Stromal cell of bone marrow (primary cell): Measurements from ENCODE around the gene ACSM5.
A peak's percentile ranks its signal among the peaks of the same experiment; 100 is the strongest.

ENCODE experiments used
- DNase-seq: peaks from one replicate; pipeline ENCODE4 v3.0.0-alpha.2; 2012; ENCODE audit warnings: low read depth

ACSM5 gene, protein sequence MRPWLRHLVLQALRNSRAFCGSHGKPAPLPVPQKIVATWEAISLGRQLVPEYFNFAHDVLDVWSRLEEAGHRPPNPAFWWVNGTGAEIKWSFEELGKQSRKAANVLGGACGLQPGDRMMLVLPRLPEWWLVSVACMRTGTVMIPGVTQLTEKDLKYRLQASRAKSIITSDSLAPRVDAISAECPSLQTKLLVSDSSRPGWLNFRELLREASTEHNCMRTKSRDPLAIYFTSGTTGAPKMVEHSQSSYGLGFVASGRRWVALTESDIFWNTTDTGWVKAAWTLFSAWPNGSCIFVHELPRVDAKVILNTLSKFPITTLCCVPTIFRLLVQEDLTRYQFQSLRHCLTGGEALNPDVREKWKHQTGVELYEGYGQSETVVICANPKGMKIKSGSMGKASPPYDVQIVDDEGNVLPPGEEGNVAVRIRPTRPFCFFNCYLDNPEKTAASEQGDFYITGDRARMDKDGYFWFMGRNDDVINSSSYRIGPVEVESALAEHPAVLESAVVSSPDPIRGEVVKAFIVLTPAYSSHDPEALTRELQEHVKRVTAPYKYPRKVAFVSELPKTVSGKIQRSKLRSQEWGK

DNA sequence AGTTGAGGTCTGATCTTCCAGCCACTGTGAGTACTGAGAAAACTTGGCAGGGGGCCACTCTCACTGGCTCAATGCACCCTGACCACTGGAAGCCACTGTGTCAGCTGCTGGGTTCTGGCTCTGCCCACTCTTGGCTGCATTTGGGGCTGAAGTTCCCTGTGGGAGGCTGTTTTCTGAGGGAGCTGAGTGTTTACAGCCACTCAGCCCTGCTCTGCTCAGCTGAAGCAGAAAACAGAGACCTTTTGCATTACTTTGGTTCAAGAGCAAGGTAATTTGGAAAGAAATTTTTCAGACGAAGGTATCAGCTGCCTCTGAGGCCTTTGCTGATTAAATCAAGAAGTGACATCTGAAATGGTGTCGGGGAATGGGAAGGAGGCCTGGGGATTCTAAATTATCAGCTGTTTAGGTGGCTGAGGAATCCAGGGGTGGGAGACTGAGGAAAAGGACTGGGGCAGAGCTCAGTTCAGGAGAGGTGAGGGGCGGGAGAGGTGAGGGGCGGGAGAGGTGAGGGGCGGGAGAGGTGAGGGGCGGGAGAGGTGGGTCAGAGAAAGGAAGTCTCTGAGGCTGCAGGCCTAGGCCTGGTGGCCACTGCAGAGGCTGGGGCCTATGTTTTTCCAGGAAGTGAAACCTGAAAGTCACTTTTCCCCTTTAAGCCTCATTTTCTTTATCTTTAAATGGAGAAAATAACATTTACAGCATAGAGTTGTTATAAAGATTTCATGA lies at the start of gene ACSM5:
Gene ACSM5 (plus strand): TSS at position 137 of the 723 bp plus-strand sequence. CDS start 1,951 bp downstream, outside the sequence.
- DNase-seq: no peak

DNA sequence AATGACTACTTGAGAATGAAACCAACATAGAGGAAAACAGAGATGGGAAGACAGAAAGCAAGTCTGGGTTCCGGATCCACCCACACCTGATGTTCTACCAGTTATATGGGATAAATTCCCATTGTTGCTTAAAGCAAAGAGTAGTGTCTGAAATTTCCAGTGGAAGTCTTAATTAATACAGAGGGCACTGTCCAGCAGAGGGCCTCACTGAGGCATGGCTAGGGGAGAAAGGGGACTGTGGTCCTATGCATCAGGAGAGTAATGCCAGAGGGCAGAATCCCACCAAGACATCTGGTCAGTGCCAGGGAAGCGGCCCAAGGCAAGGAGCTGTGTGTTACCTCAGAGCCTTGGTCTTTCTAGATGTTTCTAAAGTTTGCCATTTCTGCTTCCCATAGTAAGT lies 49.3 kb upstream of the ACSM5 start:
- no peak for DNase-seq

DNA sequence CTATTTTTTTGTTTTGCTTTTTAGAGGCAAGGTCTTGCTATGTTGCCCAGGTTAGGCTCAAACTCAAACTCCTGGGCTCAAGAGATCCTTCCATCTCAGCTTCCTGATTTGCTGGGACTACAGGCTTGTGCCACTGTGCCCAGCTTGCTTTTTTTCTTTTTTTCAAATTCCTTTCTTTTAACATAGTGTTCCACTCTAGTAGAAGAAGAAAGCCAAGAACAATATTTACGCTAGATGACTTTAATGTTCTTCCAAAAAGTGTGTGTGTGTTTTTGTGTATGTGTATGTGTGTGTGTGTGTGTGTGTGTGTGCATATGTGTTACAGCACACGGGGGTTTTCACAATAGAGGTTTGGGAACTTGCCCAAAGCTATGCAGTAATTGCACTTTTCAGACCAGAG lies 46.1 kb upstream of the ACSM5 start:
- DNase-seq: no peak

DNA sequence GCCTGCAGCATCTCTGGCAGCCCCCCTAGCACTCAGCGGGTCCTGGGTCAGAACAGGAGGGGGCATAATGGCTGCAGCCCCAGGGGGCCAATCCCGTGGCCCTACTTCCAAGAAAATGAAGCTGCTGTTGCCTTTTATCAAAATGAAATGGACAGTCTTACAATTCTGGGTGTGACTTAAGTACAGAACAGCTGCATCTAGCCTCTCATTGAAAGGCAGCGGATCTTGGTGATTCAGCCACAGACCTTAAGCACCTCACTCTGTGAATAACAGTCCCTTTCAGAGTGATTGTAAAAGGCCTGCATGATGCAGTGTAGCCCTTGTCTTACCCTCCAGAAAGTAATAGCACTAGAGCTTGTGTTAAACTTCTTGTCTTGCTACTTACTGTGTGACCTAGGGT lies 45.3 kb upstream of the ACSM5 start:
- DNase-seq: no peak

DNA sequence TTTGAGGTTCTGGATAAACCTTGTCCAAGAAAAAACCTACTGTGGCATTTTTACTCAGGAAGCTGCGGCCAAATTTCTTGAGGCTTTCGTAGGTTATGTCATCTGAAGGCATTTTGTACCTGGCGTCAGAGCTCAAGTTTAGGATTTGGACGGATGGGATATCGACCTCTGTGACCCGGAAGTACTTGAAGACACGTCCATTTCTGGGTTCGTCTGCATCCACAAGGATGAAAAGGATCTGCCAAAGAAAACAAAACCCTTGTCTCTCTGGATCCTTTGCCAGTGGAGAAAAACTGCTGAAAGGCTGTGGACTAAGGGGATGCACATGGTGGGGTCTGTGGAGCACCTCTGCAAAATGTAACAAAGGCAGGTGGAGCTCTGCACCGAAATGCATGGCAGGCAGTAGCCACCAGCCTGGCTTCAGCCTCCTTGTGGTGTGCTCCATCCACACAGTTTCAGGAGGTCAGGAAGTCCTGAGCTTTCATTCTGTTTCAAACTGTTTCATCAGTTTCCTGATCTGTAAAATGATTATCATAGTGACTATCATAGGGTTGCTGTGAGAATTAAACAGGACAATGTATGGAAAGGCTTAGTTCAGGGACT lies 39.8 kb upstream of the ACSM5 start:
- no peak for DNase-seq

DNA sequence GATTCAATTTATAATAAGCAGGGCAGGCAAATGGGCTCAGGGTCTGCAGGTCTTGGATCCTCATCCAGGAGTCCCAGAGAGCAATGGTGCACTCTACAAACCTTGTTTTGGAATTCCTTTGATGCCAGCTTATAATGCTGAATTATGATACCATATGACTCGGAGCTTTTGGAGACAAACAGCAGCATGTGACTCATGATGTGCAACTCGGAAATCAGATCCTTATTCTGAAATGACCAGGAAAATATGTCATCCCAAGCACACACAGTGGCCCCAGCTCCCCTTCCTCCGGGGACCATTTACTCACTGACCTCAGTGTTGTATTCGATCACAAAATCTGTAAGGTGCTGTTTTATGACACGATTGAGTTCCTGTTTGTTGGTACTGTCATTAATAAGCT lies 36.6 kb upstream of the ACSM5 start:
- no peak for DNase-seq

DNA sequence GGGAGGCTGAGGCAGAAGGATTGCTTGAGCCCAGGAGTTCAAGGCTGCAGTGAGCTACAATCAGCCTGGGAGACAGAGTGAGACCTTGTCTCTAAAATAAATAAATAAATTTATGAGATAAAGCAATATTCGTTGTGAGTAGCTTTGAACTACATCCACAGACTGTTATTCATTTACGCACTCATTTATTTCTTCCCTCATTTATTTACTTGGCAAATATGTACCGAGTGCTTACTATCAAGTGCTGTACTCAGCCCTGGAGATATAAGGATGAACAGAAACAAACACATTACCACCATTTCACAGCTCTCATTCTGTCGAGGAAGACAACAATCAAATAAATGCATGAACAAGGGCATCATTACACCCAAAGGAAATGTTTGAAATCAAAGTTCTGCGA lies 32.2 kb upstream of the ACSM5 start:
- no peak for DNase-seq

DNA sequence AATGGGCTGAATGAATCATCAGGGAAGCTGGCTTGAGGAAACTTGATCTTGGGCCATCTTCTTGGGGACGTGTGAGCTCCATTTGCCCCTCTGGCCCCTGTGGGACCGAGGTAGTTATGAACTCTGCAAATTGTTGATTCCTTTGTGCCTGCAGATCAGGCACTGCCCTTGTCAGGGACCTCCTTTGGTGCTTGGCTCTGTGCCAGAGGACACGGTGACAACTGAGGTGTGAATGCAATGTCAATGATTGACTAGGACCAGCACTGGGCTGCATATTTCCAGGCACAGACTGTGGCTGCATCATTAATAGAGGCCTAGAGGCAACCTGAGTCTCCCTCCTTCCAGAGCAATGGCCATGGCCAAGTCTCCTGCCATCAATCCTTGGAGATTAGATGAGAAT lies 28.6 kb upstream of the ACSM5 start:
- no peak for DNase-seq

DNA sequence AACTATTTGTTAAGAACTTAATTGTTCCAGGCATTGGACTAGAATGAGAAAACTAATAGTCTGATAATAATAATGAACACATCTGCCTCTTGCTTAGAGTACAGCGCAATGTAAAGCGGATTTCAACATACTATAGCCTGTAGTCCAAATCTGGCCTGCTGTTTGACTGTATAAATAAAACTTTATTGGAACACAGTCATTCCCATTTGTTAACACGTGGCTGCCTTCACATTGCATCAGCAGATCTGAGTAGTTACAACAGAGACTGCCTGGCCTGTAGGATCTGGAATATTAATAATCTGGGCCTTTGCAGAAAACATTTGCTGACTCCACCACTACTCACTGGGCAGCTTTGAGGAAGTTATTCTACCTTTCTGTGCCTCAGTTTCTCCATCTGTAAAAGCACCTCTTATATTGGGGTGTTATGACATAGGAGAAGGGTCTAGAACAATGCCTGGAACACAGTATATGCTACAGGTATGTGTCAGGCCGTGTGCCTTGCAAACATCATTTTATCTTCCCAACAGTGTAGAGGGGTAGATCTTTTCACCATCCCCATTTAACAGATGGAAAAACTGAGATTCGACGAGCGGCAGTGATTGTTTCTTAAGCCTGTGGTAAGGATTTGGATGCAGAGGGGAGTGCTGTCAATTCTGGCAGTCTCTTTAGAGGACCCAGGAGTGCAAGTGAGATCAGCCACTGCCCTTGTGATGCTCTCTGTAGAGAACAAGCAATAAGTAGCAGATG lies 27.0 kb upstream of the ACSM5 start:
- no peak for DNase-seq

DNA sequence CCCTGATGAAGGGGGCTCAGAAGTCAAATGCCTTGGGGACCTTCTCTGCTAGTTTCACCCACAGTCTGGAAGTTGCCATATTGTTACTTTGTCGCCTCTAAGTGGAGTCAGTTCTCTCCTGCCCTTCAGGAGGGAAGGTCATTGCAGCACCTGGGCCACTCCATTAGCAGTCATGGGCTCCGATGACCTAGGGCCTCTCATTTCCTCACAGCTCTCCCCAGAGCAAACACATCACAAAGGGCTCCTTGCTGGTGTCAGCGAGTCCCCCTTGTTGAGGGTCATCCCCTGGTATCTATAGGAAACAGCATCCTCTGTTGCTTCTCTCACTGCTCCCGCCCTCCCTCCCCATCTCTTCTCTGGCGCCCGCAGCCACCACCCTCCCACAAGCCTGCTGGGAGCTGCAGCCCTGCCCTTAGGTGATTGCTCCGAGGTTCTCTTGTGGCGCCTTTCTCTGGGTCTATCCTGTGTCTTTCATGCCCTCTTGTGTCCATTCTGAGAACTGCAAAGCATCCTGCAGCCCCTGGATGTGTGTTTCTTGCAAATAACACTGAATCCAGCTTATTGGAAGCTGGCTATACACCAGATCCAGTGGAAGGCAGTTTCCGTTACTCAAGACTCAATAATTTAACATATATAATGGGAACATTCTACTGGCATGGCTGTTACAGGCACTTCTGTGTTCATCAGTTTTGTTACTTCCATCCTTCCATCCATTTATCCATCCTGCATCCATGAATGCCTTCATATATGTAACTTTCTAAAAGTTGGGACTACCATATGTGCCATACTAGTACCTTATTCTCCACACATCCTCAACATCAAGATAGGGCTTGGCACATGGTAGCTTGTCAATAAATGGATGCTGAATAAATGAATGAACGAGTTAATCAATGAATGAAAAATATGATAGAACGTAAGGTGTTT lies 26.0 kb upstream of the ACSM5 start:
- DNase-seq: peak; percentile 25

DNA sequence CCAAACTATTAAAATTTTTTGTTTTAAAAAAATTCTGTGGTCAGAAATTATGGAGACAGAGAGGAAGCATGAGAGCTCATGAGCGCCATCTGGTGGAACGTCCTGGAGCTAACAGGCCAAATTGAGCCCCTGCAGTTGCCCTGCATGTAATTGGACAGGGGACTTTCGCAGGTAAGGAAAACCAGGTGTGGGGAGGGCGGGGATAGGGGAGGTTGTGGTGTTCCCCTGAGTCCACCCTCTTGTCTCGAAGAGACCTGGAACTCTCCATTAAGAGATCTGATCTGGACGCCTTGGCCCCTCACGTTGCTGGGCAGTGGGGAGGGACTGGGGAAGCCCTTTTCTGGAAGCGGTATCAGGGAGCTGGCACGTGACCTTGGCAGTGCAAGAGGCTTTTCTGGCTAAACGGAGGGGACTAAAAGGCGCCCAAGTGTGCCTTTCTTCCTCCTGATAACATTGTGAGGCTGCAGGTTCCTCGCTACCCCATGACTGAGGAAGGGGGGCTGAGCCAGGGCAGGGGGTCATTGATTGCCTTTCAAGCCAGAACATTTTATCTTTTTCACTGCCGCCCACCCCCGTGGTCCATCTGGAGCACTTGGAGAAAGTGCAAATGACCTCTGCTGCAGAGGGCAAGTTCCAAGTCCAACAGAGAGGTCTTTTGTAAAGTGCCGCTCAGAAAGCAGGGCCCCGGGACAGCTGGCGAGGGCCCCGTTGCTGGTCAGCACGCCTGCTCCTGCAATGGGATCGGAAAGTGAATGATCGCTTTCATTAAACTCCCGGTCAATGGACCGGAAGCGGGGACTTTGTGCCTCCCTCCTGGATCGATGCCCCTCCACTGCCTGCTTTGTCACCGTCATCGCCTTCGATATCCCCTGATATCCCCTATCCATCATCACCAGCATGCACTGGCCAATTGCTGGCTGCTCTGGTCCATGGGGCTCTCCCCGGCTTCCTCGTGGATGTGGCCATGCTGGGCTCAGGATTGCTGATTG lies 23.2 kb upstream of the ACSM5 start:
- DNase-seq: peak; percentile 16

DNA sequence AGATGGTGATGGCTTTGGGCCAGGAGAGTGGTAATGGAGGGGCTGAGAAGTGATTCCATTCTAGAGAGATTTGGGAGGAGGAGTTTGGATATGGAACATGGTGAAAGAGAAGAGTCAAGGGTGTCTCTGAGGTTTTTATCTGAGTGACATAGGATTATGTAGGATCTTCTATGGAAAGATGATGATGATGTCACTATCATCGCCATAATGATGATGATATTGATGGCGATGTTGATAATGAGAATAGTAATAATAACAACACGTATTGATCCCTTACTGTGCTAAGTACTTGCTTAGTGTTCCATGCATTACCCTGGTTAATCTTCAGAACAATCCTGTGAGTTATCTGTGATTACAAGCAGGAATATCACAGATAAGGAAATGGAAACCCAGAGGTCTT lies 21.4 kb upstream of the ACSM5 start:
- no peak for DNase-seq

DNA sequence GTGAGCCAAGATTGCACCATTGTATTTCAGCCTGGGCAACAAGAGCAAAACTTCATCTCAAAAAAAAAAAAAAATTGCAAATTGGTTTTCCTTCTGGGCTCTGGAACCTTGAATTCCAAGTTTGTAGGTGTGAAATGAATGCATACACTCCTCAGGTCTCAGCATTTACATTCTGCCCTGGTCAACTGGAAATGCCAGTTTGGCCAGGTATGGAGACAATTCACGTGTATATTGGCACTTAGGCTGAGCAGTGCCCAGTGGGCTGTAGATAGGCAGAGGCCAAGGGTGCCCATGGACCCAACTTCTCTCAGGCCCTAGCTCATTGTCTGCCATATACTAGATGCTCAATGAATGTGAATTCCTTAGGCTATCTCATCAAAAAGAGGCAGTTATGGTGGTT lies 20.5 kb upstream of the ACSM5 start:
- DNase-seq: no peak

DNA sequence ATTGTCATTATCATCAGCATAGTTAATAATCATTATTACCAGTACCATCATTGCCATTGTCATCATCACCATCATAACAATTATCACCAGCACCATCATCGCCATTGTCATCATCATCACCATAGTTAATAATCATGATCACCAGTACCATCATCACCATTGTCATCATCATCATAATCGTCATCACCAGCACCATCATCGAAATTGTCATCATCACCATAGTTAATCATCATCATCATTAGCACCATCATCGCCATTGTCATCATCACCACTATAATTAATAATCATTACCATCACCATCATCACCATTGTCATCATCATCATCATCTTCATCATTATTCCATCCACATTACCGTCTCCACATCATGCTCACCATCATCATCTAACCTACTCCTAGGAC lies 18.3 kb upstream of the ACSM5 start:
- no peak for DNase-seq

DNA sequence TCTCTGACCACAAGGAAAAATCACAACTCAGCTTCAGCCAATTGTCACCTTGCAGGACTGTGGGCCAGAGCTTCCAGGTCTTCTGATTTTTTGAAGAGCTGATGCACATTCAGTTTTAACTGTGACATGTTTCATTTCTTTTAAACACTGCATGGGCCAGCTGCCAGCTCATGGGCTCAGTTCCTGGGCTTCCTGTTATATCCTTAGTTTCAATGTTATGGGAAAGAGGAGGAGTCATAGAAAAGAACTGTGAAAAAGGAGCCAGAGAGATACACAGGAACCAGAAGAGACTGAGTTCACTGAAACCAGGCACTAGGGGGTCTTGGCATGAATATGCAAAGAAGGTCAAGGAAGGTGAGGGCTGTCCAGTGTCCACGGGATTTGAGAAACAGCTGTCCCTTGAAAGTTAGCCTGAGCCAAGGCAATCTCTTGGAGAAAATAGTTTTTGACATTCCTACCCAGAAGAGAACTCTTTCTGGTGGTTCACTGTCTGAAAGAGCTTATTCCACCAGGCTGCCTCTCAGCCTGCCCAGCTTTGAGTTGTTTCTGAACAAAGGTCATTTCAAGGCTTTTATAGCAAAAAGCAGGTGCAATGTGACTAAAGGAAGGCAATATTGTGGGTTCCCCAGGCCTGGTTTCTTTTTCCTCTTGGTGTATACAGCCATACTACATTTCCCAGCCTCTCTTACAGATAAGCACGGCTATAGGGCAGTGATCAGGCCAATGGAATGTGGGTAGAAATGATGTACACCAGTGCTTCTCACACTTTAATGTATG lies 15.3 kb upstream of the ACSM5 start:
- no peak for DNase-seq

DNA sequence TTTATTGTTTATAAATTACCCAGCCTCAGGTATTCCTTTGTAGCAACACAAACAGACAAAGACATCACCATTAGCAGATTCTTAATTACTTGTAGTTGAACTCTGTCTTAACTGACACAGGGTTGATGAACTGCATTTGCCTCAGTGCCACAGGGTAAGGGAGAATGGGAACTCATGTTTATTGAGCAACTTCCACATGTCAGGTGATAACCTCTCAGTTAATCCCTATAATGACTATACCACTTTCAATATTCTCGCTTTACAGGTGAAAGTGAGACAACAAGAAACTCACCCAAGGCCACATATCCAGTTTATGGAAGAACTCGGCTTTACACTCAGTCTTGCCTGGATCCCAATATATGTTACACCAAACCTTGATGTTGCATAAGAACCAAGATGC lies 13.4 kb upstream of the ACSM5 start:
- no peak for DNase-seq

DNA sequence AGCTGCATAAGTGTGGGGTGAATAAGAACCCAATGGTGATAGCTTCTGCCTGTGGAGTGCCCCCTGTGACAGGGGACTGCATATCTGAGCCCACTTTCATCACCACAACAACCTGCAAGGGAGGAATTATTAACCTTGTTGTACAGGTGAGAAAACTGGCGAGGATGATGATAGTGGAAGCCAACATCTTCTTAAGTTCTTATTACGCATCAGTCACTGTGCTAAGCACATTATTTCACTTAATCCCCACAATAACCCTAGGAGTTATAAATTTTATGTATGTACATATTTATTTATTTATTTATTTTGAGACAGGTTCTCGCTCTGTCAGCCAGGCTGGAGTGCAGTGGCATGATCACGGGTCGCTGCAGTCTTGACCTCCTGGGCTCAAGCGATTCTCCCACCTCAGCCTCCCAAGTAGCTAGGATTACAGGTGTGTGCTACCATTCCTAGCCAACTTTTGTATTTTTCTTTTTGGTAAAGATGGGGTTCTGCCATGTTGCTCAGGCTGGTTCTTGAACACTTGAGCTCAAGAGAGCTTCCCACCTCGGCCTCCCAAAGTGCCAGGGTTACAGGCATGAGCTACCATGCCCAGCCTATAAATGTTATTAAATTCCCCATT lies 12.4 kb upstream of the ACSM5 start:
- DNase-seq: no peak

DNA sequence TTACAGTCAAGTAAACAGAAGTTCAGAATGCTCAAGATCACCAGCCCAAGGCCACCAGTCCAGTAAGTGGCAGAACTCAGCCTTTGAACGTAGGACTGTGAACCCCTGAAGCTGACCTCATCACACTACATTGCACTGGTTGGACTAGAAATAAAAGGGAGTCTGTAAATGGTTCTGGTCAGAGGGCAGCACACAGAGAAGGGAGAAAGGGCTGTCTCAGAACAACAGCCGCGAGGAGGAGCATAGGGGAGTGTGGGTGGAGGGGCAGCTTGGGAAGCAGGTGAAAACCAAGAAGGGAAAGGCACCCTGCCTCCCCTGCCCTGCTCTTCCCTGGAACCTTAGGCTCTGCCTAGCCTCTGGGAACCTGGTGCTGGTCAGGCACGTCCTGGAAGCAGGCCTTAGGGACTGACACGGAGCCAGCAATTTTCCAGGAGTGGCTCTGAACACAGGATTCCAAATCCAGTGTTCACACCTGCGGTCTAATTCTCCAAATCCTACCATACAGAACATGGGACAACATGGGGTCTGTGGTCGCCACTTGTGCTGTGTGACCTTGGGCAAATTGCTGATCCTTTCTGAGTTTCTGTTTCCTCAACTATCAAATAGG lies 11.8 kb upstream of the ACSM5 start:
- DNase-seq: no peak
